Cardiac fibroblast (primary cell): ENCODE data around the gene ELP5.

Source experiments
- DNase-seq, 2 donors: peaks; one replicate each; pipeline versions ENCODE4 v3.0.0 to v3.0.0-alpha.2; 2010; ENCODE audit warnings: low read depth in 2 of 2
- H3K4me3 ChIP-seq, 2 donors: replicated peaks in 1 of 2; 1 replicate in 1 of 2; 2 replicates in 1 of 2; pipeline ENCODE4 v1.5.1; 2011; ENCODE audit warnings: low read depth in 2 of 2, low read length in 2 of 2, mild to moderate bottlenecking in 2 of 2, moderate library complexity in 1 of 2
- TF ChIP-seq, protein P1 (sequence below): IDR thresholded peaks from one replicate; pipeline ENCODE4 v1.5.1; 2011; ENCODE audit warnings: low read depth, mild to moderate bottlenecking, low read length, inconsistent platforms

ELP5 gene

DNA sequence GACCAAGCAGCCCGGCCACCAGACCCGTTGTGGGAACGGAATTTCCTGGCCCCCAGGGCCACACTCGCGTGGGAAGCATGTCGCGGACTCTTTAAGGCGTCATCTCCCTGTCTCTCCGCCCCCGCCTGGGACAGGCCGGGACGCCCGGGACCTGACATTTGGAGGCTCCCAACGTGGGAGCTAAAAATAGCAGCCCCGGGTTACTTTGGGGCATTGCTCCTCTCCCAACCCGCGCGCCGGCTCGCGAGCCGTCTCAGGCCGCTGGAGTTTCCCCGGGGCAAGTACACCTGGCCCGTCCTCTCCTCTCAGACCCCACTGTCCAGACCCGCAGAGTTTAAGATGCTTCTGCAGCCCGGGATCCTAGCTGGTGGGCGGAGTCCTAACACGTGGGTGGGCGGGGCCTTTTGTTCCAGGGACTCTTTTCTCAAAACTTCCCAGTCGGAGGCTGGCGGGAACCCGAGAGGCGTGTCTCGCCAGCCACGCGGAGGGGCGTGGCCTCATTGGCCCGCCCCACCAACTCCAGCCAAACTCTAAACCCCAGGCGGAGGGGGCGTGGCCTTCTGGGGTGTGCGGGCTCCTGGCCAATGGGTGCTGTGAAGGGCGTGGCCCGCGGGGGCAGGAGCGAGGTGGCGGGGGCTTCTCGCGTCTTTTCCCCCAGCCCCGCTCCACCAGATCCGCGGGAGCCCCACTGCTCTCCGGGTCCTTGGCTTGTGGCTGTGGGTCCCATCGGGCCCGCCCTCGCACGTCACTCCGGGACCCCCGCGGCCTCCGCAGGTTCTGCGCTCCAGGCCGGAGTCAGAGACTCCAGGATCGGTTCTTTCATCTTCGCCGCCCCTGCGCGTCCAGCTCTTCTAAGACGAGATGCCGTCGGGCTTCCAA is 29.3 kb downstream of the ELP5 start, which contains the start of gene SLC2A4:
TSS of gene SLC2A4 (plus strand) at position 645 of the 879 bp plus-strand sequence. CDS start at position 862, 217 bp downstream.
- peak within 1 kb of the TSS; percentile 48 to 52 for H3K4me3 ChIP-seq
- TF ChIP-seq, protein P1, sequence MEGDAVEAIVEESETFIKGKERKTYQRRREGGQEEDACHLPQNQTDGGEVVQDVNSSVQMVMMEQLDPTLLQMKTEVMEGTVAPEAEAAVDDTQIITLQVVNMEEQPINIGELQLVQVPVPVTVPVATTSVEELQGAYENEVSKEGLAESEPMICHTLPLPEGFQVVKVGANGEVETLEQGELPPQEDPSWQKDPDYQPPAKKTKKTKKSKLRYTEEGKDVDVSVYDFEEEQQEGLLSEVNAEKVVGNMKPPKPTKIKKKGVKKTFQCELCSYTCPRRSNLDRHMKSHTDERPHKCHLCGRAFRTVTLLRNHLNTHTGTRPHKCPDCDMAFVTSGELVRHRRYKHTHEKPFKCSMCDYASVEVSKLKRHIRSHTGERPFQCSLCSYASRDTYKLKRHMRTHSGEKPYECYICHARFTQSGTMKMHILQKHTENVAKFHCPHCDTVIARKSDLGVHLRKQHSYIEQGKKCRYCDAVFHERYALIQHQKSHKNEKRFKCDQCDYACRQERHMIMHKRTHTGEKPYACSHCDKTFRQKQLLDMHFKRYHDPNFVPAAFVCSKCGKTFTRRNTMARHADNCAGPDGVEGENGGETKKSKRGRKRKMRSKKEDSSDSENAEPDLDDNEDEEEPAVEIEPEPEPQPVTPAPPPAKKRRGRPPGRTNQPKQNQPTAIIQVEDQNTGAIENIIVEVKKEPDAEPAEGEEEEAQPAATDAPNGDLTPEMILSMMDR = no peak

DNA sequence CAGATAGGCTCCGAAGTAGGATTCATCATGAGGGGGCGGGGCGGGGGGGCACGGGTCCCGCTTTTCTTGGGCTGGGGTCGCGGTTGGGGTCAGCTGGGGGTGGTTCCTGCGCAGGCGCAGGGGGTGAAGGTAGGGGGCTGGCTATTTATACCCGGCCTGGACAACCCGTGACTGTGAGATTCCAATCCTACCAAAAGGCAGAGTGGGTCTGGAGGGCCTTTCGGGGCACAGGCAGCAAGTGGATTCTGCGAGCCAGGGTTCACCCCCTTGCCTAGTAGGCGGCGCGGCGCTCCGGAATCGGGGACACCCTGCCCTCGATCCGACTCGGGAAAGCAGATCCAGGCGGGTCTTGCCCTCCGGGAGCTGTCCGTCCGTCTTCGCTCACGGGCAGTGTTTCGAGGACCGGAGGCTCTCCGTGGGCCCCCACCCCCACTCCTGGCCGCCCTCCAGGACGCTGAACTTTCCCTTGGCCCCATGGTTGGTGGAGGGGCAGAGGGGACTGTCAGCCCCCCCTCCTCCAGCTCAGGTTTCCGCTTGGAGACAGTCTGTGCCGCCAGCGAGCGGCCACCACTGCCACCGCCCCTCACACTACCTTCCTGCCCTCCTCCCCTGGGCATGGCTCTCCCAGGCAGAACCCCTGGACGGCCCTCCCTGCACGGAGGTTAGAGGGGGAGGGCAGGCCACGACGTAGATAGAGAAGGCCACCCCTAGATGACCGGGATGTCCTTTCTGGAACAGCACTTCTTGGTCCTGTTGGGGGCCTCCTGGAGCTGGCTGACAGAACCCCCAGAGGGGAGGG is 30.1 kb downstream of the ELP5 start:
- TF ChIP-seq, protein P1 = no peak
- no peak for DNase-seq
- peak overlapping the region; percentile 48 to 52 for H3K4me3 ChIP-seq

More for the DNA sequence above, 29.3 kb downstream of the ELP5 start, which contains the start of gene SLC2A4:
- peak; percentile 95 to 96 for DNase-seq

DNA sequence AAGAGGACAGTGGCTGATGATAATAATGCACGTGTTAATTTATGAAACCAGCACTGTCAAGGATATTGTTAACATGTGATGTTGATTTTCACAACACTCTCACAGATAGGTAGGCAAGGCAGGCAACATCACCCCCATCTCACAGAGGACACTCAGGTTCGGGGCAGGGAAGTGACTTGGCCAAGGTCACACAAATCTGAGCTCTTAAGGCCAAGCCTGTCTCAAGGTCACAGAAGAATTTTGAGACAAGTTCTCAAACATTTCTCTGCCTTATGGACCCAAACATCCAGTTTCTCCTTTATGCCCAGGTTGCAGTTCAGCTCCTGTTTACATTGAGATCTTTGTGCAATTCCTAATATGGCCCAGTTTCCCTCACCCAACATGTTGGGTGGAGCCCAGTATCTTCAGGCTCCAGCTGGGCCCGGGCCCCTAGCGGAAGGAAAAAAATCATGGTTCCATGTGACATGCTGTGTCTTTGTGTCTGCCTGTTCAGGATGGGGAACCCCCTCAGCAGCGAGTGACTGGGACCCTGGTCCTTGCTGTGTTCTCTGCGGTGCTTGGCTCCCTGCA is 30.8 kb downstream of the ELP5 start:
- DNase-seq = no peak
- no peak overlapping the region for H3K4me3 ChIP-seq

DNA sequence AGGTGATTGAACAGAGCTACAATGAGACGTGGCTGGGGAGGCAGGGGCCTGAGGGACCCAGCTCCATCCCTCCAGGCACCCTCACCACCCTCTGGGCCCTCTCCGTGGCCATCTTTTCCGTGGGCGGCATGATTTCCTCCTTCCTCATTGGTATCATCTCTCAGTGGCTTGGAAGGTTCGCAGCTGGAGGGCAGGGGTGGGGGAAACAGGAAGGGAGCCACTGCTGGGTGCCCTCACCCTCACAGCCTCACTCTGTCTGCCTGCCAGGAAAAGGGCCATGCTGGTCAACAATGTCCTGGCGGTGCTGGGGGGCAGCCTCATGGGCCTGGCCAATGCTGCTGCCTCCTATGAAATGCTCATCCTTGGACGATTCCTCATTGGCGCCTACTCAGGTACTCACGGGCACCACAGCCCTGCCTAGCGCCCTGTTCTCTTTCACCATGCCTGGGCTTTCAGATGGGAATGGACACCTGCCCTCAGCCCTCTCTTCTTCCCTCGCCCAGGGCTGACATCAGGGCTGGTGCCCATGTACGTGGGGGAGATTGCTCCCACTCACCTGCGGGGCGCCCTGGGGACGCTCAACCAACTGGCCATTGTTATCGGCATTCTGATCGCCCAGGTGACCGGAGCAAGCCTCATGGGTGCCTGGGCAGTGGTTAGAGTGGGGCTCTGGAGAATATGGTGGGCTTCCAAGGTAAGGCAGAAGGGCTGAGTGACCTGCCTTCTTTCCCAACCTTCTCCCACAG is 31.6 kb downstream of the ELP5 start:
- no peak overlapping the region for H3K4me3 ChIP-seq
- no peak for DNase-seq
- TF ChIP-seq, protein P1 = no peak

More for the DNA sequence above, 30.8 kb downstream of the ELP5 start:
- TF ChIP-seq, protein P1 = peak; percentile 5

DNA sequence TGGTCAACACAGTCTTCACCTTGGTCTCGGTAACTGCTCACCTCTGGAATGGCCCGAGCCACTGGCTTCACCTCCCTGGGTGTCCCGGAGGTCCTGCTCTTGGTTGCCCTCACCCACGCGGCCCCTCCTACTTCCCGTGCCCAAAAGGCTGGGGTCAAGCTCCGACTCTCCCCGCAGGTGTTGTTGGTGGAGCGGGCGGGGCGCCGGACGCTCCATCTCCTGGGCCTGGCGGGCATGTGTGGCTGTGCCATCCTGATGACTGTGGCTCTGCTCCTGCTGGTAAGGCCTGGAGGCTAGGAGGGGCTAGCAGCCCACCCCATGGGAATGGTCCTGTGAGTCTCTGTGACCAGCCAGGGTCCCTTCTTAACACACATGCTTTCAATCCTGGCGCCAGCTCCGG is 32.9 kb downstream of the ELP5 start:
- TF ChIP-seq, protein P1 = no peak
- no peak for DNase-seq

DNA sequence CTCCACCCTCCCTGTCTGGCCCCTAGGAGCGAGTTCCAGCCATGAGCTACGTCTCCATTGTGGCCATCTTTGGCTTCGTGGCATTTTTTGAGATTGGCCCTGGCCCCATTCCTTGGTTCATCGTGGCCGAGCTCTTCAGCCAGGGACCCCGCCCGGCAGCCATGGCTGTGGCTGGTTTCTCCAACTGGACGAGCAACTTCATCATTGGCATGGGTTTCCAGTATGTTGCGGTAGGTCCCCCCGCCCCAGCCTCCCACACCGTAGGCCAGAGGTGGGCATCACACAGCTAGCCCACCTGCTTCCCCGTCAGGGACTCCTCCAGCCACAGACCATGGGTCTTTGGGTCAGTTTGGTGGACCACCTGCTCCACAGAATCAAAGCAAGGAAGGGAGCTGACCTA is 33.7 kb downstream of the ELP5 start:
- no peak overlapping the region for H3K4me3 ChIP-seq
- TF ChIP-seq, protein P1 = no peak
- no peak for DNase-seq

More for the DNA sequence above, 32.9 kb downstream of the ELP5 start:
- H3K4me3 ChIP-seq = no peak overlapping the region
